ENCODE data around the gene ZNF106. TPM values are rescaled to one million over a fixed set of nuclear protein-coding genes. Genes with fewer than 3 reads are reported as not detected.

ZNF106 gene
- total RNA-seq, 1 donor from 2014 or later: 69.6 TPM

DNA sequence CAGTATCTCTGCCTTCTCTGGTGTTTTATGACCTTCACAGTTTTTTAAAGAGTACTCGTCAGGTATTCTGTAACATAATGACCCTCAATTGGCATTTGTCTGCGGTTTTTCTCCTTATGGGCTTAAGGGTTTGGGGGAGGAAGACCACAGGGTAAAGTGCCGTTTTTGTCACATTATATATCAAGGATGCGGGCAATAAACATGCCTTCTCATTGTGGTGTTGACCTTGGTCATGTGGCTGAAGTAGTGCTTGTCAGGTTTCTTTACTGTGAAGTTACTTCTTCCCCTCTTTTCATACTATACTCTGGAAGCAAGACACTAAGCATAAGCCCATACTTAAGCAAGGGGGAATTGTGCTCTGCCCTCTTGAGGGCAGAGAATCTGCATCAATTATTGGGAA is 115.0 kb downstream of the ZNF106 start:
- Histone ChIP-seq H2AFZ (ENCODE audit: low read depth, low read length) (no peak overlapping the region), H3K27me3 (ENCODE audit: insufficient read depth, low read length) (no peaks in the 10 kb centered on the region), H3K79me2 (ENCODE audit: insufficient read depth, low read length) (no peaks in the 10 kb centered on the region), H3K9ac (ENCODE audit: low read length) (no peak overlapping the region), H3K4me2 (ENCODE audit: low read length) (no peak overlapping the region), H3K27ac (ENCODE audit: low read depth, low read length) (no peak overlapping the region), H3K36me3 (ENCODE audit: insufficient read depth, low read length) (no peaks in the 10 kb centered on the region), H3K4me1 (ENCODE audit: insufficient read depth, low read length) (no peaks in the 10 kb centered on the region), H3K9me3 (ENCODE audit: insufficient read depth, low read depth, low read length) (no peaks in the 10 kb centered on the region), H3K4me3 (ENCODE audit: insufficient read depth, low read depth, low read length) (no peak overlapping the region), H4K20me1 (ENCODE audit: insufficient read depth, low read length) (no peaks in the 10 kb centered on the region)
- peaks cover 8% of the 10 kb centered on the region for H3K9me3 Mint-ChIP-seq (ENCODE audit: unreplicated experiment)
- no peak overlapping the region for H3K4me3 Mint-ChIP-seq (ENCODE audit: unreplicated experiment)
- no peak for TF ChIP-seq EZH2 (IDR thresholded peaks at IDR 0.05; ENCODE audit: insufficient read depth, low read length)
- TF ChIP-seq, protein P1, sequence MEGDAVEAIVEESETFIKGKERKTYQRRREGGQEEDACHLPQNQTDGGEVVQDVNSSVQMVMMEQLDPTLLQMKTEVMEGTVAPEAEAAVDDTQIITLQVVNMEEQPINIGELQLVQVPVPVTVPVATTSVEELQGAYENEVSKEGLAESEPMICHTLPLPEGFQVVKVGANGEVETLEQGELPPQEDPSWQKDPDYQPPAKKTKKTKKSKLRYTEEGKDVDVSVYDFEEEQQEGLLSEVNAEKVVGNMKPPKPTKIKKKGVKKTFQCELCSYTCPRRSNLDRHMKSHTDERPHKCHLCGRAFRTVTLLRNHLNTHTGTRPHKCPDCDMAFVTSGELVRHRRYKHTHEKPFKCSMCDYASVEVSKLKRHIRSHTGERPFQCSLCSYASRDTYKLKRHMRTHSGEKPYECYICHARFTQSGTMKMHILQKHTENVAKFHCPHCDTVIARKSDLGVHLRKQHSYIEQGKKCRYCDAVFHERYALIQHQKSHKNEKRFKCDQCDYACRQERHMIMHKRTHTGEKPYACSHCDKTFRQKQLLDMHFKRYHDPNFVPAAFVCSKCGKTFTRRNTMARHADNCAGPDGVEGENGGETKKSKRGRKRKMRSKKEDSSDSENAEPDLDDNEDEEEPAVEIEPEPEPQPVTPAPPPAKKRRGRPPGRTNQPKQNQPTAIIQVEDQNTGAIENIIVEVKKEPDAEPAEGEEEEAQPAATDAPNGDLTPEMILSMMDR (IDR thresholded peaks at IDR 0.05; ENCODE audit: insufficient read depth, low read depth, low read length): no peak
- DNase-seq (ENCODE audit: low read depth) (no peak), FAIRE-seq (no peak)
- no peaks in the 10 kb centered on the region for H3K27me3 Mint-ChIP-seq (ENCODE audit: low read depth, unreplicated experiment)
- H3K4me1 Mint-ChIP-seq (ENCODE audit: low read depth, unreplicated experiment): no peaks in the 10 kb centered on the region
- no peaks in the 10 kb centered on the region for H3K36me3 Mint-ChIP-seq (ENCODE audit: low read depth, unreplicated experiment)
- H3K27ac Mint-ChIP-seq (ENCODE audit: unreplicated experiment): no peak overlapping the region

DNA sequence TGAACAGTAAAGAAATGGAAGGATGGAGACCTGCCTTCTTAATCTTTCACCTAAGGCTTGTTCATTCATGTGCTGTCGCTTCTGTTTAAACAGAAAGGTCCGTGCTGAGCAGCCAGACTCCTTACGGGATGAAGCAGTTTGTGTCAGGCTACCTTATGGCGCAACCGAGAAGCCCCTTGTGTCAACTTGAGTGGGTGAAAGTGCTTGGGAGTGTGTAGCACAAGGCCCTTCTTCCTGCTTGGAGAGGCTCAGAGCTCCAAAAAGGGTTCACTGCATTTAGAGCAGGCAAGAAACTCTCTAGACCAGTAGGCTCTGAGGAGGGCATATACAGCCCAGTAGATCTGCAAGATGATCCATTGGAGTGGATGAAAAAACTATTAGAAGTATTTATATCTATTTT is 115.7 kb downstream of the ZNF106 start:
- FAIRE-seq: no peak
- no peaks in the 10 kb centered on the region for H3K4me1 ChIP-seq (ENCODE audit: insufficient read depth, low read length)
- Mint-ChIP-seq H3K4me3 (ENCODE audit: unreplicated experiment) (no peak overlapping the region), H3K27ac (ENCODE audit: unreplicated experiment) (no peak overlapping the region), H3K4me1 (ENCODE audit: low read depth, unreplicated experiment) (no peaks in the 10 kb centered on the region), H3K27me3 (ENCODE audit: low read depth, unreplicated experiment) (no peaks in the 10 kb centered on the region), H3K36me3 (ENCODE audit: low read depth, unreplicated experiment) (no peaks in the 10 kb centered on the region), H3K9me3 (ENCODE audit: unreplicated experiment) (peaks cover 8% of the 10 kb centered on the region)
- H3K4me2 ChIP-seq (ENCODE audit: low read length): no peak overlapping the region
- no peaks in the 10 kb centered on the region for H3K79me2 ChIP-seq (ENCODE audit: insufficient read depth, low read length)
- H3K27me3 ChIP-seq (ENCODE audit: insufficient read depth, low read length): no peaks in the 10 kb centered on the region
- H3K36me3 ChIP-seq (ENCODE audit: insufficient read depth, low read length): no peaks in the 10 kb centered on the region
- no peak overlapping the region for H3K27ac ChIP-seq (ENCODE audit: low read depth, low read length)
- no peak for DNase-seq (ENCODE audit: low read depth)
- H3K9ac ChIP-seq (ENCODE audit: low read length): no peak overlapping the region
- no peaks in the 10 kb centered on the region for H3K9me3 ChIP-seq (ENCODE audit: insufficient read depth, low read depth, low read length)
- TF ChIP-seq, protein P1 (IDR thresholded peaks at IDR 0.05; ENCODE audit: insufficient read depth, low read depth, low read length): no peak
- no peak for TF ChIP-seq EZH2 (IDR thresholded peaks at IDR 0.05; ENCODE audit: insufficient read depth, low read length)
- no peak overlapping the region for H2AFZ ChIP-seq (ENCODE audit: low read depth, low read length)
- H3K4me3 ChIP-seq (ENCODE audit: insufficient read depth, low read depth, low read length): no peak overlapping the region
- H4K20me1 ChIP-seq (ENCODE audit: insufficient read depth, low read length): no peaks in the 10 kb centered on the region

DNA sequence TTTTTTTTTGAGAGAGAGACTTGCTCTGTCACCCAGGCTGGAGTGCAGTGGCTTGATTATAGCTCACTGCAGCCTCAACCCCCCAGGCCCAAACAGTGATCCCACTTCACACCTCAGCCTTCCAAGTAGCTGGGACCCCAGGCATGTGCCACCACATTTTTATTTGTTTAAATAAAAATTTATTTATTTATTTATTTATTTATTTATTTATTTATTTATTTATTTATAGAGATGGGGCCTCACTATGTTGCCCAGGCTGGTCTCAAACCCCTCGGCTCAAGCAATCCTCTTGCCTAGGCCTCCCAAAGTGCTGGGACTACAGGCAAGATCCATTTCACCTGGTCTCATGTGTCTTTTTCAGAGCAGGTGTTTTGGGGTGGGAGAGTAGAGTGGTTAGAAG is 116.1 kb downstream of the ZNF106 start:
- Mint-ChIP-seq H3K9me3 (ENCODE audit: unreplicated experiment) (peaks cover 8% of the 10 kb centered on the region), H3K4me3 (ENCODE audit: unreplicated experiment) (no peak overlapping the region), H3K36me3 (ENCODE audit: low read depth, unreplicated experiment) (no peaks in the 10 kb centered on the region), H3K4me1 (ENCODE audit: low read depth, unreplicated experiment) (no peaks in the 10 kb centered on the region), H3K27me3 (ENCODE audit: low read depth, unreplicated experiment) (no peaks in the 10 kb centered on the region), H3K27ac (ENCODE audit: unreplicated experiment) (no peak overlapping the region)
- Histone ChIP-seq H3K4me2 (ENCODE audit: low read length) (no peak overlapping the region), H3K4me3 (ENCODE audit: insufficient read depth, low read depth, low read length) (no peak overlapping the region), H3K36me3 (ENCODE audit: insufficient read depth, low read length) (no peaks in the 10 kb centered on the region), H3K79me2 (ENCODE audit: insufficient read depth, low read length) (no peaks in the 10 kb centered on the region), H3K9ac (ENCODE audit: low read length) (no peak overlapping the region), H3K27me3 (ENCODE audit: insufficient read depth, low read length) (no peaks in the 10 kb centered on the region), H3K27ac (ENCODE audit: low read depth, low read length) (no peak overlapping the region), H4K20me1 (ENCODE audit: insufficient read depth, low read length) (no peaks in the 10 kb centered on the region), H3K4me1 (ENCODE audit: insufficient read depth, low read length) (no peaks in the 10 kb centered on the region), H2AFZ (ENCODE audit: low read depth, low read length) (no peak overlapping the region), H3K9me3 (ENCODE audit: insufficient read depth, low read depth, low read length) (no peaks in the 10 kb centered on the region)
- no peak for DNase-seq (ENCODE audit: low read depth)
- FAIRE-seq: no peak
- TF ChIP-seq, protein P1 (IDR thresholded peaks at IDR 0.05; ENCODE audit: insufficient read depth, low read depth, low read length): no peak
- TF ChIP-seq EZH2 (IDR thresholded peaks at IDR 0.05; ENCODE audit: insufficient read depth, low read length): no peak
